Glutamatergic neuron (in vitro differentiated cells): ENCODE data around the gene PSMA5. TPM values are rescaled to one million over a fixed set of nuclear protein-coding genes. Genes with fewer than 3 reads are reported as not detected.

Source experiments
- DNase-seq: peaks from one replicate; pipeline ENCODE4 v3.0.0; 2022
- H3K27ac Mint-ChIP-seq: one replicate; pipeline ENCODE4 v1.8.0; 2020; ENCODE audit warnings: mild to moderate bottlenecking, mixed read lengths, inconsistent platforms; ENCODE audit not compliant: unreplicated experiment
- H3K27me3 Mint-ChIP-seq: one replicate; pipeline ENCODE4 v1.8.0; 2020; ENCODE audit warnings: mild to moderate bottlenecking, moderate library complexity, mixed read lengths, inconsistent platforms; ENCODE audit not compliant: unreplicated experiment
- H3K36me3 Mint-ChIP-seq: one replicate; pipeline ENCODE4 v1.8.0; 2020; ENCODE audit warnings: mild to moderate bottlenecking, mixed read lengths, inconsistent platforms; ENCODE audit not compliant: unreplicated experiment
- H3K4me1 Mint-ChIP-seq: one replicate; pipeline ENCODE4 v1.8.0; 2020; ENCODE audit warnings: mild to moderate bottlenecking, low read depth, mixed read lengths, inconsistent platforms; ENCODE audit not compliant: unreplicated experiment
- H3K4me3 Mint-ChIP-seq: one replicate; pipeline ENCODE4 v1.8.0; 2020; ENCODE audit warnings: mild to moderate bottlenecking, mixed read lengths, inconsistent platforms; ENCODE audit not compliant: unreplicated experiment
- H3K9me3 Mint-ChIP-seq: one replicate; pipeline ENCODE4 v1.8.0; 2020; ENCODE audit warnings: mild to moderate bottlenecking, moderate library complexity, mixed read lengths, inconsistent platforms; ENCODE audit not compliant: unreplicated experiment
- total RNA-seq: library from RNA; stranded (reverse); fragmentation: NEBNext Ultra II Directional; extraction: Animal tissue kit (Norgen Biotek cat#: 25700); gene quantifications from one replicate; pipeline ENCODE4 v1.2.1, GENCODE V29; 2021; ENCODE audit not compliant: unreplicated experiment
- TF ChIP-seq, protein P1 (sequence below): fragments of 200-600 bp; sonication (generic); IDR thresholded peaks from one replicate; pipeline ENCODE4 v1.5.0; 2021; ENCODE audit not compliant: partially characterized antibody, unreplicated experiment

PSMA5 gene
- total RNA-seq, 1 donor from 2014 or later: 54.0 TPM

DNA sequence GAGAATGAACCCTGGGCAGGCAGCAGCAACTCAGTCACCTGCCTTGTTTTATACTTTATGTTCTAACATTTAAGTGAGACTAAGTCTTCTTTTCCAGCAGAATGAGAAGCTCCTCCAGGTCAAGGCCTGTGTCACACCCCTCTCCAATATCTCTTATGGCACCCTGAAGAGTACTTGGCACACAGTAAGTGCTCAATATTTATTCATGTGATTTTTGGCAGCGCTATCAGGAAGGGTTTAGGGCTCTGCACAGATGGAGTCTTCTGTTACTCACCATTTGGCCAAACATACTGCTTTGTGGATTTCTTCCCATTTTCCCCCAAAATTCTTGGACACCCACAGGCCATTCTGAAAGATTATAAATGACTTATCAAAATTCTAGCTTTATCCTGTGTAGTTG, 75.6 kb downstream of the PSMA5 start:
- DNase-seq: no peak
- H3K9me3 Mint-ChIP-seq: no peaks in the 10 kb centered on the region

DNA sequence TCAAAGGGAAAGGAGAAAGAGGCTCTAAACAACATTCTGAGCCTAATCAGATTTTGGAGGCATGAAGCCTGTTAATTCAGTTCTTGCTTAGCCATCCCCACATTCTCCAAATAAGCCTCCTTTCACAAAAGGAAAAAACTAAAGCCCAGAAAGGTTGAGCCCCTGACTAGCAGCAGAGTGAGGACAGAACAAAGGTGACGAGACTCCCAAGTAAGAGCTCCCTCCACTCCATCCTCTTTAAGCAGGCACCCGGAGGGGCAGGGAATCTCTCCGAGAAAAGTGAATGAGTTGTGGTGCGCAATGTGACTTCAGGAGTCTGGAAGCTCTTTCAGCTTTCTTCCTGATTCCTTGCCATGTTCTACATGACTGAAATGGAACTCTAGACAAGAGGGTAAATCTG, 76.1 kb downstream of the PSMA5 start:
- Mint-ChIP-seq H3K27me3 (peaks cover 1% of the 10 kb centered on the region), H3K4me3 (no peak overlapping the region), H3K36me3 (no peaks in the 10 kb centered on the region), H3K27ac (no peak overlapping the region), H3K4me1 (no peaks in the 10 kb centered on the region), H3K9me3 (no peaks in the 10 kb centered on the region)
- no peak for DNase-seq
- TF ChIP-seq, protein P1, sequence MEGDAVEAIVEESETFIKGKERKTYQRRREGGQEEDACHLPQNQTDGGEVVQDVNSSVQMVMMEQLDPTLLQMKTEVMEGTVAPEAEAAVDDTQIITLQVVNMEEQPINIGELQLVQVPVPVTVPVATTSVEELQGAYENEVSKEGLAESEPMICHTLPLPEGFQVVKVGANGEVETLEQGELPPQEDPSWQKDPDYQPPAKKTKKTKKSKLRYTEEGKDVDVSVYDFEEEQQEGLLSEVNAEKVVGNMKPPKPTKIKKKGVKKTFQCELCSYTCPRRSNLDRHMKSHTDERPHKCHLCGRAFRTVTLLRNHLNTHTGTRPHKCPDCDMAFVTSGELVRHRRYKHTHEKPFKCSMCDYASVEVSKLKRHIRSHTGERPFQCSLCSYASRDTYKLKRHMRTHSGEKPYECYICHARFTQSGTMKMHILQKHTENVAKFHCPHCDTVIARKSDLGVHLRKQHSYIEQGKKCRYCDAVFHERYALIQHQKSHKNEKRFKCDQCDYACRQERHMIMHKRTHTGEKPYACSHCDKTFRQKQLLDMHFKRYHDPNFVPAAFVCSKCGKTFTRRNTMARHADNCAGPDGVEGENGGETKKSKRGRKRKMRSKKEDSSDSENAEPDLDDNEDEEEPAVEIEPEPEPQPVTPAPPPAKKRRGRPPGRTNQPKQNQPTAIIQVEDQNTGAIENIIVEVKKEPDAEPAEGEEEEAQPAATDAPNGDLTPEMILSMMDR: no peak

More for the DNA sequence above, 75.6 kb downstream of the PSMA5 start:
- H3K4me3 Mint-ChIP-seq: no peak overlapping the region
- H3K27me3 Mint-ChIP-seq: peaks cover 1% of the 10 kb centered on the region
- H3K27ac Mint-ChIP-seq: no peak overlapping the region
- H3K36me3 Mint-ChIP-seq: no peaks in the 10 kb centered on the region
- H3K4me1 Mint-ChIP-seq: no peaks in the 10 kb centered on the region
- TF ChIP-seq, protein P1: no peak

Other genes starting within 250 kb of the PSMA5 start
- gene SARS1, start 212.5 kb downstream of the PSMA5 start, total RNA-seq: 555 TPM
- 181 TPM for gene CELSR2, start 176.9 kb downstream of the PSMA5 start, total RNA-seq
- gene PSRC1, start 143.3 kb downstream of the PSMA5 start, total RNA-seq: 13.9 TPM
- 0.64 TPM for gene MYBPHL, start 119.4 kb downstream of the PSMA5 start, total RNA-seq
- gene SORT1, start 28.5 kb downstream of the PSMA5 start, total RNA-seq: 53.2 TPM
- 0.42 TPM for gene SYPL2, start 40.1 kb upstream of the PSMA5 start, total RNA-seq
- 54.9 TPM for gene ATXN7L2, start 57.5 kb upstream of the PSMA5 start, total RNA-seq
- 23.9 TPM for gene CYB561D1, start 67.6 kb upstream of the PSMA5 start, total RNA-seq
- 8.0 TPM for gene AMIGO1, start 83.3 kb upstream of the PSMA5 start, total RNA-seq
- 0.76 TPM for gene GPR61, start 113.4 kb upstream of the PSMA5 start, total RNA-seq
- 13.8 TPM for gene GNAI3, start 122.2 kb upstream of the PSMA5 start, total RNA-seq
- gene GNAT2, start 193.2 kb upstream of the PSMA5 start, total RNA-seq: not detected
- 49.3 TPM for gene AMPD2, start 193.4 kb upstream of the PSMA5 start, total RNA-seq
- 12.3 TPM for gene GSTM4, start 229.7 kb upstream of the PSMA5 start, total RNA-seq
- gene GSTM2, start 241.6 kb upstream of the PSMA5 start, total RNA-seq: 33.6 TPM